K562 (cell line): ENCODE data around the gene CITED2. TPM values are rescaled to one million over a fixed set of nuclear protein-coding genes. Genes with fewer than 3 reads are reported as not detected.

ENCODE experiments used
- ARID2 ChIP-seq: fragments of 450-650 bp; IDR thresholded peaks from 2 replicates; pipeline ENCODE4 v1.6.1; 2017; ENCODE audit warnings: antibody characterized with exemption, mild to moderate bottlenecking
- CC2D1A ChIP-seq: fragments of 450-650 bp; IDR thresholded peaks from 2 replicates; pipeline ENCODE4 v1.6.1; 2017; ENCODE audit warnings: mild to moderate bottlenecking
- CHD2 ChIP-seq: IDR thresholded peaks from 2 replicates; pipeline ENCODE4 v1.6.1; 2011; ENCODE audit warnings: low read depth, low read length
- ETS1 ChIP-seq: conservative IDR thresholded peaks from 2 replicates; pipeline ENCODE4 v1.6.1; 2011; ENCODE audit warnings: low read depth, mild to moderate bottlenecking, low read length; ENCODE audit not compliant: control insufficient read depth
- FOXP4 ChIP-seq: sonication (generic); formaldehyde crosslinking; IDR thresholded peaks from 2 replicates; pipeline ENCODE4 v1.8.0; 2022; ENCODE audit warnings: mild to moderate bottlenecking, missing genetic modification reagents, borderline replicate concordance
- HNRNPL ChIP-seq: fragments of 200-400 bp; formaldehyde crosslinking; IDR thresholded peaks from 2 replicates; pipeline ENCODE4 v1.6.1; 2017; ENCODE audit warnings: low read depth, mild to moderate bottlenecking, low read length
- TCF15 ChIP-seq: fragments of 250-450 bp; sonication (Bioruptor Pico); IDR thresholded peaks from 2 replicates; pipeline ENCODE4 v1.8.0; 2022; ENCODE audit warnings: moderate library complexity, mild to moderate bottlenecking, inconsistent platforms
- TFE3 ChIP-seq: fragments of 450-650 bp; formaldehyde crosslinking; IDR thresholded peaks from 2 replicates; pipeline ENCODE4 v1.4.0; 2020; ENCODE audit warnings: mild to moderate bottlenecking, mixed read lengths
- THAP7 ChIP-seq: fragments of 250-450 bp; sonication (Bioruptor Pico); IDR thresholded peaks from 2 replicates; pipeline ENCODE4 v1.5.0; 2021
- YY1 ChIP-seq, 3 experiments: IDR thresholded peaks; 2 replicates each; pipeline ENCODE4 v1.6.1; 2011; ENCODE audit warnings: low read length in 2 of 3, mild to moderate bottlenecking in 2 of 3, moderate library complexity in 2 of 3, borderline replicate concordance in 1 of 3, control low read depth in 1 of 3, low read depth in 1 of 3; ENCODE audit not compliant: insufficient read depth in 3 of 3, insufficient replicate concordance in 2 of 3, control insufficient read depth in 1 of 3, insufficient read length in 1 of 3; ENCODE audit errors: extremely low read depth in 1 of 3
- ZBTB33 ChIP-seq: sonication (generic); formaldehyde crosslinking; IDR thresholded peaks from 2 replicates; pipeline ENCODE4 v1.8.1; 2023; ENCODE audit warnings: mild to moderate bottlenecking, missing genetic modification reagents
- ZNF592 ChIP-seq: fragments of 450-650 bp; IDR thresholded peaks from 2 replicates; pipeline ENCODE4 v1.6.1; 2017; ENCODE audit warnings: antibody characterized with exemption, mild to moderate bottlenecking
- polyA plus RNA-seq, 8 experiments: library from polyadenylated mRNA; depleted of rRNA in 4 of 8; stranded (reverse) in 5 of 8; unstranded in 3 of 8; fragments of >200 nt; fragmentation: Nextera tagmentation in 2 of 8; fragmentation: Illumina TruSeq in 1 of 8; extraction: Ambion mirVana in 2 of 8; extraction: Trizol in 1 of 8; gene quantifications; 2 replicates each; pipeline versions ENCODE4 v1.2.1 to v1.2.3, GENCODE V29; 2011 to 2014; ENCODE audit warnings: inconsistent platforms in 1 of 8, missing spikeins in 1 of 8
- total RNA-seq, 7 experiments: library from RNA; depleted of rRNA in 6 of 7; stranded (reverse); fragments of >200 nt in 6 of 7; fragmentation: Illumina TruSeq in 2 of 7; extraction: Trizol in 2 of 7; gene quantifications; 2 replicates each; pipeline versions ENCODE4 v1.2.1 to v1.2.3, GENCODE V29; 2011 to 2021; ENCODE audit warnings: low replicate concordance in 1 of 7

Gene CITED2
- total and polyA plus RNA-seq, 9 of the 15 experiments (the other 6 are each of a cell fraction or from before 2014, with no cell fraction given): 0.21 to 86.1 (median 17.5) TPM

- TF ChIP-seq THAP7 (no peak), FOXP4 (CRISPR knock-in tag) (no peak), ZBTB33 (CRISPR knock-in tag) (peak; percentile 44; the same call in 1 of the 2 replicates), ZNF592 (peak; percentile 63; the same call in 1 of the 2 replicates), HNRNPL (peak; percentile 93), CHD2 (no peak), ETS1 (0 out of 2 replicates have a peak, but pooled peaks have one; percentile 42), YY1 (IDR thresholded peaks at IDR 0.05; ENCODE audit: borderline replicate concordance in 1 of 3, control insufficient read depth in 1 of 3, extremely low read depth in 1 of 3, insufficient read depth in 3 of 3, insufficient read length in 1 of 3, insufficient replicate concordance in 2 of 3, low read depth in 1 of 3, low read length in 2 of 3) (peak in 1 of 3 experiments; percentile 43), TCF15 (CRISPR knock-in tag) (peak; percentile 24; the same call in 1 of the 2 replicates), CC2D1A (no peak), TFE3 (CRISPR knock-in tag) (no peak), ARID2 (no peak)
These were observed 1.1 kb downstream of the CITED2 start (continued) for GRCh38 chr6:139373154-139373927.
